Transverse colon (tissue), 4 donors: ENCODE data around the gene PDCD1.

ENCODE experiments used
- POLR2AphosphoS5 ChIP-seq, 3 donors: sonication (generic); formaldehyde crosslinking; IDR thresholded peaks; one replicate each; pipeline ENCODE4 v1.6.1; 2016; ENCODE audit warnings: antibody characterized with exemption in 3 of 3
- TF ChIP-seq, protein P1 (sequence below), 5 experiments: fragments of 200-600 bp in 3 of 5; fragments of 450-650 bp in 2 of 5; sonication (generic) in 3 of 5; IDR thresholded peaks; 1 replicate in 2 of 5; 2 replicates in 3 of 5; pipeline ENCODE4 v1.5.1; 2016 to 2017; ENCODE audit warnings: antibody characterized with exemption in 5 of 5, inconsistent platforms in 3 of 5, mild to moderate bottlenecking in 2 of 5, moderate library complexity in 1 of 5

DNA sequence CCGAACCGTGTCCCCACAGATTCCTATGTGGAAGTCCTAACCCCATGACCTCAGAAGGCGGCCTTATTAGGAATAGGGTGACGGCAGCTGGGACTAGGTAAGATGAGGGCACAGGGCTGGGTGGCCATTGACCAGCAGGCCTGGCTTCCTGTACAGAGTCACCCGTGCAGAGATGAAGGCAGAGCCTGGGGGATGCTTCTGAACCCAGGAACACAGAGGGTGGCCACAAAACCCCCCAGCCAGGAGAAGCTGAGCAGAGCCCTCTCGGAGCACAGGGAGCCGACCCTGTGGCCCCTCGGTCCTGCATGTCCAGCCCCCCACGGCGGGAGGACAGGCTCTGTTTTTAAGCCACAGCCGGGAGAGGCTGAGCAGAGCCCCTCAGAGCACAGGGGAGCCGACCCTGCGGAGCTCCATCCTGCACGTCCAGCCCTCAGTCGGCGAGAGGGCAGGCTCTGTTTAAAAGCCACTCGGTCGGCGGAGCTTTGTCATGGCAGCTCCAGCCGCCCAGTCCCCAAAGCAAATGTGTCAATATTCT is 2.7 kb downstream of the PDCD1 start:
- TF ChIP-seq, protein P1, sequence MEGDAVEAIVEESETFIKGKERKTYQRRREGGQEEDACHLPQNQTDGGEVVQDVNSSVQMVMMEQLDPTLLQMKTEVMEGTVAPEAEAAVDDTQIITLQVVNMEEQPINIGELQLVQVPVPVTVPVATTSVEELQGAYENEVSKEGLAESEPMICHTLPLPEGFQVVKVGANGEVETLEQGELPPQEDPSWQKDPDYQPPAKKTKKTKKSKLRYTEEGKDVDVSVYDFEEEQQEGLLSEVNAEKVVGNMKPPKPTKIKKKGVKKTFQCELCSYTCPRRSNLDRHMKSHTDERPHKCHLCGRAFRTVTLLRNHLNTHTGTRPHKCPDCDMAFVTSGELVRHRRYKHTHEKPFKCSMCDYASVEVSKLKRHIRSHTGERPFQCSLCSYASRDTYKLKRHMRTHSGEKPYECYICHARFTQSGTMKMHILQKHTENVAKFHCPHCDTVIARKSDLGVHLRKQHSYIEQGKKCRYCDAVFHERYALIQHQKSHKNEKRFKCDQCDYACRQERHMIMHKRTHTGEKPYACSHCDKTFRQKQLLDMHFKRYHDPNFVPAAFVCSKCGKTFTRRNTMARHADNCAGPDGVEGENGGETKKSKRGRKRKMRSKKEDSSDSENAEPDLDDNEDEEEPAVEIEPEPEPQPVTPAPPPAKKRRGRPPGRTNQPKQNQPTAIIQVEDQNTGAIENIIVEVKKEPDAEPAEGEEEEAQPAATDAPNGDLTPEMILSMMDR (IDR thresholded peaks at IDR 0.05) = no peak
- no peak for TF ChIP-seq POLR2AphosphoS5 (IDR thresholded peaks at IDR 0.05)
